Pancreas (tissue), 10 donors: ENCODE data around the gene PLOD2. TPM values are rescaled to one million over a fixed set of nuclear protein-coding genes. Genes with fewer than 3 reads are reported as not detected.
"Not testable (repeated sequence)": the region's sequence is repeated elsewhere in the genome, so short reads cannot be mapped to it uniquely, and the experiment has no call there.

Experiments
- ATAC-seq, 4 donors: fragments of 200-7000 bp; cut with Tn5 transposase; one replicate each; pipeline versions ENCODE4 v1.8.0 to v1.9.1; 2020; ENCODE audit warnings: mild to moderate bottlenecking in 4 of 4, moderate library complexity in 4 of 4
- DNase-seq, 6 donors: peaks; one replicate each; pipeline ENCODE4 v3.0.0-alpha.2; 2020
- FAIRE-seq: peaks from 2 replicates; lab custom pipeline; 2012; peaks lifted over from hg19 to GRCh38; lab: Jason Lieb, UNC
- H3K27ac ChIP-seq, 4 donors: fragments of 200-600 bp; sonication (generic); 1 replicate in 3 of 4; 2 replicates in 1 of 4; pipeline versions ENCODE4 v1.5.0 to v1.8.0; 2020
- H3K27me3 ChIP-seq, 4 donors: fragments of 200-600 bp; one replicate each; pipeline ENCODE4 v1.8.0; 2021
- H3K36me3 ChIP-seq, 3 donors: fragments of 200-600 bp; sonication (generic) in 1 of 3; one replicate each; pipeline versions ENCODE4 v1.5.0 to v1.8.0; 2020 to 2021
- H3K4me1 ChIP-seq, 3 donors: fragments of 200-600 bp; one replicate each; pipeline ENCODE4 v1.8.0; 2021
- H3K4me3 ChIP-seq, 4 donors: fragments of 200-600 bp; sonication (generic) in 2 of 4; one replicate each; pipeline versions ENCODE4 v1.5.0 to v1.8.0; 2020 to 2021
- H3K9me3 ChIP-seq, 4 donors: fragments of 200-600 bp; one replicate each; pipeline ENCODE4 v1.8.0; 2021
- CTCF ChIP-seq, 4 donors: fragments of 200-600 bp; sonication (generic) in 3 of 4; IDR thresholded peaks; one replicate each; pipeline versions ENCODE4 v1.5.0 to v1.8.0; 2021; ENCODE audit warnings: antibody characterized with exemption in 4 of 4
- WGBS, 2 donors: extraction: QIAGEN DNeasy Blood & Tissue Kit; methylation state at CpG; one replicate each; pipeline ENCODE4 v1.1.7; 2013; 5-methylcytosine and 5-hydroxymethylcytosine counted together
- intact Hi-C, 3 donors: fragments of 100-400 bp; cut with DNase I; formaldehyde crosslinking; loops; one replicate each; pipeline versions ENCODE4 v1.11.1 to v1.14.2; 2022
- polyA plus RNA-seq, 2 donors: library from polyadenylated mRNA; stranded (reverse); fragments of 200-250 nt; gene quantifications; one replicate each; pipeline ENCODE4 v1.2.3, GENCODE V29; 2013
- total RNA-seq, 6 donors: library from RNA; stranded (reverse); fragmentation: NEBNext Ultra II Directional in 4 of 6; extraction: Animal tissue kit (Norgen Biotek cat#: 25700) in 4 of 6; gene quantifications; one replicate each; pipeline versions ENCODE4 v1.2.1 to v1.2.4, GENCODE V29; 2021 to 2023
- donor health status: healthy with polysubstance abuse.
- donor health status: DM: no; HTN: no; CAD: no; lungs with moderate emphysema.
- donor health status: DM: no; HTN: no; CAD: no.
- donor health status: control.
- donor health status: control.
- donor health status: Bipolar disorder and iron deficiency.
- donor health status: DM: yes; HTN: yes; CAD: no.
- donor health status: DM: no; HTN: no; CAD: no.
- donor health status: DM: no; HTN: no; CAD: no.
- donor health status: DM: yes; HTN: yes; CAD: no.

PLOD2 gene
- total and polyA plus RNA-seq, 8 donors, result 12.7 to 44.7 (median 18.8) TPM

- FAIRE-seq, result no peak
Measured at GRCh38 chr3:146115619-146116018, 45.4 kb downstream of the PLOD2 start.

GRCh38 chr3:146113804-146114203 is 47.2 kb downstream of the PLOD2 start:
- H3K4me3 ChIP-seq, intact Hi-C loops, ATAC-seq, H3K27ac ChIP-seq, FAIRE-seq, H3K27me3 ChIP-seq, DNase-seq, H3K9me3 ChIP-seq, H3K36me3 ChIP-seq: not testable (repeated sequence)
- WGBS, 2 donors, result 94 to 97% methylated on average over 12 of the region's 12 CpGs
- peaks cover 0 to 14% (median 3%) of the 10 kb centered on the region in 3 donors for H3K4me1 ChIP-seq

More at GRCh38 chr3:146115619-146116018, 45.4 kb downstream of the PLOD2 start:
- no peaks in the 10 kb centered on the region for H3K9me3 ChIP-seq
- no peak for DNase-seq
- 69 to 84% methylated on average over 1 of the region's 1 CpG for WGBS, 2 donors
- intact Hi-C loops, result no loop called here
- no peak overlapping the region for H3K4me3 ChIP-seq
- no peak overlapping the region for H3K27ac ChIP-seq
- TF ChIP-seq CTCF (IDR thresholded peaks at IDR 0.05), result no peak
- peak in 1 of 4 donors; percentile 14 for ATAC-seq
- peaks cover 0 to 11% (median 0%) of the 10 kb centered on the region in 3 donors for H3K4me1 ChIP-seq
- H3K27me3 ChIP-seq, result no peaks in the 10 kb centered on the region
- no peaks in the 10 kb centered on the region for H3K36me3 ChIP-seq

GRCh38 chr3:146111337-146111736 is 49.6 kb downstream of the PLOD2 start:
- DNase-seq, result no peak
- TF ChIP-seq CTCF (IDR thresholded peaks at IDR 0.05), result no peak
- no peak overlapping the region for H3K27ac ChIP-seq
- no peaks in the 10 kb centered on the region for H3K9me3 ChIP-seq
- no peaks in the 10 kb centered on the region for H3K36me3 ChIP-seq
- no peak overlapping the region for H3K4me3 ChIP-seq
- peak in 3 of 4 donors; percentile 35 to 62 (median 60) for ATAC-seq
- peaks cover 0 to 14% (median 3%) of the 10 kb centered on the region in 3 donors for H3K4me1 ChIP-seq
- intact Hi-C loops, result no loop called here
- no peaks in the 10 kb centered on the region for H3K27me3 ChIP-seq
- FAIRE-seq, result no peak

GRCh38 chr3:146110161-146110560 is 50.8 kb downstream of the PLOD2 start:
- no peak for DNase-seq
- WGBS, 2 donors, result 92 to 94% methylated on average over 1 of the region's 1 CpG
- ATAC-seq, result no peak
- no peak overlapping the region for H3K27ac ChIP-seq
- no peak for TF ChIP-seq CTCF (IDR thresholded peaks at IDR 0.05)
- H3K4me1 ChIP-seq, result peaks cover 0 to 14% (median 3%) of the 10 kb centered on the region in 3 donors
- intact Hi-C loops, result no loop called here
- H3K9me3 ChIP-seq, result no peaks in the 10 kb centered on the region
- no peak for FAIRE-seq
- H3K36me3 ChIP-seq, result no peaks in the 10 kb centered on the region
- no peak overlapping the region for H3K4me3 ChIP-seq
- H3K27me3 ChIP-seq, result no peaks in the 10 kb centered on the region

GRCh38 chr3:146106986-146107385 is 54.0 kb downstream of the PLOD2 start:
- no peaks in the 10 kb centered on the region for H3K27me3 ChIP-seq
- no peak for TF ChIP-seq CTCF (IDR thresholded peaks at IDR 0.05)
- ATAC-seq (no peak), DNase-seq (no peak), FAIRE-seq (no peak)
- H3K4me1 ChIP-seq, result peaks cover 0 to 14% (median 3%) of the 10 kb centered on the region in 3 donors
- H3K36me3 ChIP-seq, result no peaks in the 10 kb centered on the region
- intact Hi-C loops, result no loop called here
- 92% methylated on average over 5 of the region's 5 CpGs for WGBS, 2 donors
- no peaks in the 10 kb centered on the region for H3K9me3 ChIP-seq
- H3K27ac ChIP-seq, result no peak overlapping the region
- H3K4me3 ChIP-seq, result no peak overlapping the region
